Naive B cell (primary cell): ENCODE measurements around the gene COMTD1. TPM values are rescaled to one million over a fixed set of nuclear protein-coding genes. Genes with fewer than 3 reads are reported as not detected.
A peak's percentile ranks its signal among the peaks of the same experiment; 100 is the strongest.
"Not testable (repeated sequence)": the region's sequence is repeated elsewhere in the genome, so short reads cannot be mapped to it uniquely, and the experiment has no call there.

Experiments used
- ATAC-seq, 2 donors: fragments of 150-1000 bp; cut with Tn5 transposase; 2 replicates each; pipeline ENCODE4 v1.10.0; 2021; ENCODE audit warnings: low read depth in 2 of 2, mild to moderate bottlenecking in 2 of 2, moderate library complexity in 2 of 2
- DNase-seq: peaks from one replicate; pipeline ENCODE4 v3.0.0; 2022
- H3K27ac Mint-ChIP-seq, 6 donors: one replicate each; pipeline ENCODE4 v1.8.0; 2020 to 2022; ENCODE audit warnings: mild to moderate bottlenecking in 6 of 6, mixed read lengths in 6 of 6, moderate library complexity in 5 of 6, inconsistent platforms in 2 of 6
- H3K27me3 Mint-ChIP-seq, 3 donors: one replicate each; pipeline ENCODE4 v1.8.0; 2021 to 2022; ENCODE audit warnings: mixed read lengths in 3 of 3, mild to moderate bottlenecking in 1 of 3
- H3K36me3 Mint-ChIP-seq, 2 donors: one replicate each; pipeline ENCODE4 v1.8.0; 2020 to 2022; ENCODE audit warnings: mixed read lengths in 2 of 2, inconsistent platforms in 1 of 2, mild to moderate bottlenecking in 1 of 2
- H3K4me1 Mint-ChIP-seq, 3 donors: one replicate each; pipeline ENCODE4 v1.8.0; 2020 to 2022; ENCODE audit warnings: mixed read lengths in 3 of 3, inconsistent platforms in 1 of 3, mild to moderate bottlenecking in 1 of 3, moderate library complexity in 1 of 3
- H3K4me3 Mint-ChIP-seq, 8 donors: one replicate each; pipeline ENCODE4 v1.8.0; 2020 to 2022; ENCODE audit warnings: mild to moderate bottlenecking in 8 of 8, mixed read lengths in 8 of 8, moderate library complexity in 8 of 8, inconsistent platforms in 2 of 8
- H3K9me3 Mint-ChIP-seq, 7 donors: one replicate each; pipeline ENCODE4 v1.8.0; 2020 to 2022; ENCODE audit warnings: mixed read lengths in 7 of 7, mild to moderate bottlenecking in 5 of 7, inconsistent platforms in 2 of 7, moderate library complexity in 1 of 7
- polyA plus RNA-seq, 6 donors: library from polyadenylated mRNA; unstranded; fragments of 300-500 nt; fragmentation: Illumina TruSeq; gene quantifications; one replicate each; pipeline ENCODE4 v1.2.3, GENCODE V29; 2021; ENCODE audit warnings: low read depth in 6 of 6

COMTD1 gene
- polyA plus RNA-seq, 6 donors from 2014 or later: 3.1 to 7.0 (median 6.0) TPM

GRCh38 chr10:75226656-75227055 is 9.1 kb downstream of the COMTD1 start:
- DNase-seq (no peak), ATAC-seq (no peak)
- Mint-ChIP-seq H3K4me1 (peaks cover 23 to 42% (median 42%) of the 10 kb centered on the region in 3 donors), H3K36me3 (peaks cover 0 to 13% of the 10 kb centered on the region in 2 donors), H3K27ac (peak overlapping the region in 5 of 6 donors; percentile 37 to 82 (median 78)), H3K9me3 (no peaks in the 10 kb centered on the region), H3K27me3 (no peaks in the 10 kb centered on the region), H3K4me3 (peak overlapping the region in 1 of 8 donors; percentile 37)

- no peak overlapping the region for H3K4me3 Mint-ChIP-seq
- peaks cover 5 to 12% of the 10 kb centered on the region in 2 donors for H3K36me3 Mint-ChIP-seq
- no peaks in the 10 kb centered on the region for H3K27me3 Mint-ChIP-seq
- DNase-seq (no peak), ATAC-seq (no peak)
- peak overlapping the region in 3 of 6 donors; percentile 44 to 83 (median 82) for H3K27ac Mint-ChIP-seq
- H3K9me3 Mint-ChIP-seq: no peaks in the 10 kb centered on the region
- H3K4me1 Mint-ChIP-seq: peaks cover 23 to 42% (median 42%) of the 10 kb centered on the region in 3 donors
These were observed 9.7 kb downstream of the COMTD1 start for GRCh38 chr10:75226095-75226494.

GRCh38 chr10:75223507-75223906 is 12.2 kb downstream of the COMTD1 start:
- ATAC-seq (no peak), DNase-seq (no peak)
- peak overlapping the region in 3 of 6 donors; percentile 18 to 62 (median 44) for H3K27ac Mint-ChIP-seq
- H3K9me3 Mint-ChIP-seq: no peaks in the 10 kb centered on the region
- no peaks in the 10 kb centered on the region for H3K27me3 Mint-ChIP-seq
- no peak overlapping the region for H3K4me3 Mint-ChIP-seq
- peaks cover 25 to 36% (median 28%) of the 10 kb centered on the region in 3 donors for H3K4me1 Mint-ChIP-seq
- peaks cover 18 to 21% of the 10 kb centered on the region in 2 donors for H3K36me3 Mint-ChIP-seq

- not testable (repeated sequence) for H3K27me3 Mint-ChIP-seq, H3K4me3 Mint-ChIP-seq, DNase-seq, H3K9me3 Mint-ChIP-seq, ATAC-seq
- Mint-ChIP-seq H3K27ac (peak overlapping the region in 1 of 6 donors; percentile 42), H3K36me3 (peaks cover 18 to 22% of the 10 kb centered on the region in 2 donors), H3K4me1 (peaks cover 24 to 33% (median 25%) of the 10 kb centered on the region in 3 donors)
These were observed 14.3 kb downstream of the COMTD1 start for GRCh38 chr10:75221492-75221891.

GRCh38 chr10:75220274-75220673 is 15.5 kb downstream of the COMTD1 start:
- peaks cover 19 to 29% (median 24%) of the 10 kb centered on the region in 3 donors for H3K4me1 Mint-ChIP-seq
- no peak overlapping the region for H3K27ac Mint-ChIP-seq
- DNase-seq (no peak), ATAC-seq (no peak)
- no peak overlapping the region for H3K4me3 Mint-ChIP-seq
- H3K9me3 Mint-ChIP-seq: no peaks in the 10 kb centered on the region
- no peaks in the 10 kb centered on the region for H3K27me3 Mint-ChIP-seq
- peaks cover 22% of the 10 kb centered on the region in 2 donors for H3K36me3 Mint-ChIP-seq

GRCh38 chr10:75212343-75212742 is 23.4 kb downstream of the COMTD1 start:
- ATAC-seq: no peak
- Mint-ChIP-seq H3K4me1 (peaks cover 11 to 41% (median 17%) of the 10 kb centered on the region in 3 donors), H3K9me3 (no peaks in the 10 kb centered on the region), H3K36me3 (peaks cover 0 to 8% of the 10 kb centered on the region in 2 donors), H3K27ac (peak overlapping the region; percentile 20 to 98 (median 68)), H3K4me3 (peak overlapping the region; percentile 17 to 100 (median 94)), H3K27me3 (no peaks in the 10 kb centered on the region)
- no peak for DNase-seq

- peak overlapping the region; percentile 95 to 100 (median 98) for H3K27ac Mint-ChIP-seq
- peak; percentile 19 for DNase-seq
- H3K4me3 Mint-ChIP-seq: peak overlapping the region; percentile 91 to 100 (median 98)
- peaks cover 0 to 7% of the 10 kb centered on the region in 2 donors for H3K36me3 Mint-ChIP-seq
- H3K4me1 Mint-ChIP-seq: peaks cover 11 to 34% (median 15%) of the 10 kb centered on the region in 3 donors
- H3K27me3 Mint-ChIP-seq: no peaks in the 10 kb centered on the region
- ATAC-seq: no peak
- H3K9me3 Mint-ChIP-seq: no peaks in the 10 kb centered on the region
These were observed 24.6 kb downstream of the COMTD1 start for GRCh38 chr10:75211007-75211691.

- Mint-ChIP-seq H3K4me3 (peak within 1 kb of the TSS; percentile 91 to 100 (median 99)), H3K9me3 (no peaks in the 10 kb centered on the region), H3K27ac (peak within 1 kb of the TSS; percentile 98 to 100 (median 100)), H3K36me3 (peaks cover 0 to 4% of the 10 kb centered on the region in 2 donors), H3K27me3 (no peaks in the 10 kb centered on the region), H3K4me1 (peaks cover 10 to 30% (median 11%) of the 10 kb centered on the region in 3 donors)
- DNase-seq (peak; percentile 99), ATAC-seq (peak; percentile 81)
These were observed 25.3 kb downstream of the COMTD1 start, which contains the start of gene VDAC2 for GRCh38 chr10:75210282-75211006. Gene VDAC2 (plus strand): TSS chr10:75210796. CDS start chr10:75211159, 363 bp downstream.

- Mint-ChIP-seq H3K27me3 (no peaks in the 10 kb centered on the region), H3K36me3 (peaks cover 0 to 4% of the 10 kb centered on the region in 2 donors), H3K27ac (peak overlapping the region; percentile 98 to 100 (median 100)), H3K9me3 (no peaks in the 10 kb centered on the region), H3K4me1 (peaks cover 10 to 30% (median 11%) of the 10 kb centered on the region in 3 donors), H3K4me3 (peak overlapping the region; percentile 91 to 100 (median 99))
- ATAC-seq: peak; percentile 52
- DNase-seq: no peak
These were observed 25.9 kb downstream of the COMTD1 start for GRCh38 chr10:75209921-75210281.

GRCh38 chr10:75209086-75209920 is 26.5 kb downstream of the COMTD1 start:
- peak overlapping the region; percentile 98 to 100 (median 100) for H3K27ac Mint-ChIP-seq
- no peak for DNase-seq
- H3K4me1 Mint-ChIP-seq: peaks cover 10 to 27% (median 11%) of the 10 kb centered on the region in 3 donors
- H3K36me3 Mint-ChIP-seq: peaks cover 0 to 4% of the 10 kb centered on the region in 2 donors
- H3K9me3 Mint-ChIP-seq: no peaks in the 10 kb centered on the region
- peak overlapping the region; percentile 91 to 100 (median 99) for H3K4me3 Mint-ChIP-seq
- no peak for ATAC-seq
- no peaks in the 10 kb centered on the region for H3K27me3 Mint-ChIP-seq

- Mint-ChIP-seq H3K9me3 (no peaks in the 10 kb centered on the region), H3K27ac (peak overlapping the region in 3 of 6 donors; percentile 59 to 98 (median 75)), H3K27me3 (no peaks in the 10 kb centered on the region), H3K4me1 (peaks cover 6 to 23% (median 11%) of the 10 kb centered on the region in 3 donors), H3K36me3 (no peaks in the 10 kb centered on the region), H3K4me3 (peak overlapping the region in 6 of 8 donors; percentile 12 to 84 (median 50))
- no peak for ATAC-seq
- no peak for DNase-seq
These were observed 27.6 kb downstream of the COMTD1 start for GRCh38 chr10:75208181-75208580.

- peak overlapping the region in 1 of 8 donors; percentile 84 for H3K4me3 Mint-ChIP-seq
- peak overlapping the region in 2 of 6 donors; percentile 59 to 98 for H3K27ac Mint-ChIP-seq
- DNase-seq (no peak), ATAC-seq (no peak)
- H3K36me3 Mint-ChIP-seq: no peaks in the 10 kb centered on the region
- H3K4me1 Mint-ChIP-seq: peaks cover 6 to 21% (median 11%) of the 10 kb centered on the region in 3 donors
- H3K9me3 Mint-ChIP-seq: no peaks in the 10 kb centered on the region
- no peaks in the 10 kb centered on the region for H3K27me3 Mint-ChIP-seq
These were observed 28.0 kb downstream of the COMTD1 start for GRCh38 chr10:75207857-75208144.
